Measurements from ENCODE around the gene RFX8. TPM values are rescaled to one million over a fixed set of nuclear protein-coding genes. Genes with fewer than 3 reads are reported as not detected.

RFX8 gene
- polyA plus RNA-seq, 1 of the 3 experiments (the other 2 are of a cell fraction), result 0.07 TPM

GRCh38 chr2:101375653-101376052 lies 99.3 kb downstream of the RFX8 start:
- Histone ChIP-seq H3K4me1 (ENCODE audit: control insufficient read depth in 1 of 2, insufficient read depth in 2 of 2, low read depth in 1 of 2, low read length in 1 of 2) (no peaks in the 10 kb centered on the region), H3K9me3 (no peaks in the 10 kb centered on the region), H3F3A (replicated peaks; ENCODE audit: insufficient read depth) (no peaks in the 10 kb centered on the region), H3K9ac (no peak overlapping the region), H3K4me2 (no peak overlapping the region), H3K79me2 (ENCODE audit: insufficient read depth) (no peaks in the 10 kb centered on the region), H4K20me1 (ENCODE audit: insufficient read depth) (no peaks in the 10 kb centered on the region), H3K36me3 (replicated peaks in 1 of 2; ENCODE audit: control insufficient read depth in 1 of 2, insufficient read depth in 2 of 2, low read length in 1 of 2) (no peaks in the 10 kb centered on the region), H2AFZ (ENCODE audit: low read depth) (no peak overlapping the region), H3K9me2 (no peaks in the 10 kb centered on the region), H3K27ac (ENCODE audit: low read depth in 2 of 2, low read length in 1 of 2) (no peak overlapping the region), H3K27me3 (ENCODE audit: insufficient read depth) (no peaks in the 10 kb centered on the region), H3K4me3 (ENCODE audit: low read depth in 2 of 2, low read length in 1 of 2) (no peak overlapping the region)
- WGBS (ENCODE audit: low lambda C conversion rate), result 78% methylated on average over 9 of the region's 9 CpGs
- no peak for DNase-seq
- CTCF ChIA-PET, result interaction anchor here (0.8 kb wide), 1 partner anchor 11 kb away, joined by 3 read pairs; no protein-coding TSS in a partner anchor
- POLR2A ChIA-PET, result no interaction called here
- TF ChIP-seq IRF3 (IDR thresholded peaks at IDR 0.05; ENCODE audit: low read depth, low read length) (no peak), FOXM1 (IDR thresholded peaks at IDR 0.05; ENCODE audit: low read depth) (no peak), CTCF (IDR thresholded peaks at IDR 0.05) (no peak), SIN3A (IDR thresholded peaks at IDR 0.05; ENCODE audit: borderline replicate concordance, low read depth, low read length) (no peak), ZBTB33 (IDR thresholded peaks at IDR 0.05; ENCODE audit: borderline replicate concordance, low read depth) (no peak), FOSL2 (IDR thresholded peaks at IDR 0.05; ENCODE audit: borderline replicate concordance, low read depth) (no peak), ELF1 (IDR thresholded peaks at IDR 0.05) (no peak), RXRA (IDR thresholded peaks at IDR 0.05; ENCODE audit: borderline replicate concordance, low read depth) (no peak), RAD21 (IDR thresholded peaks at IDR 0.05; ENCODE audit: low read length) (no peak), NRF1 (IDR thresholded peaks at IDR 0.05; ENCODE audit: low read depth, low read length) (no peak), FOXJ3 (CRISPR knock-in tag; IDR thresholded peaks at IDR 0.05) (no peak), CHD2 (IDR thresholded peaks at IDR 0.05; ENCODE audit: low read length, partially characterized antibody) (no peak), RCOR1 (IDR thresholded peaks at IDR 0.05; ENCODE audit: low read length) (no peak), NFIC (IDR thresholded peaks at IDR 0.05; ENCODE audit: borderline replicate concordance) (no peak)
- TF ChIP-seq, protein P1, sequence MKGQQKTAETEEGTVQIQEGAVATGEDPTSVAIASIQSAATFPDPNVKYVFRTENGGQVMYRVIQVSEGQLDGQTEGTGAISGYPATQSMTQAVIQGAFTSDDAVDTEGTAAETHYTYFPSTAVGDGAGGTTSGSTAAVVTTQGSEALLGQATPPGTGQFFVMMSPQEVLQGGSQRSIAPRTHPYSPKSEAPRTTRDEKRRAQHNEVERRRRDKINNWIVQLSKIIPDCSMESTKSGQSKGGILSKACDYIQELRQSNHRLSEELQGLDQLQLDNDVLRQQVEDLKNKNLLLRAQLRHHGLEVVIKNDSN (IDR thresholded peaks at IDR 0.05; ENCODE audit: borderline replicate concordance, low read depth), result no peak

Measured in SK-N-SH (cell line).